PC-3 (cell line): ENCODE results near the gene UBXN10. TPM values are rescaled to one million over a fixed set of nuclear protein-coding genes. Genes with fewer than 3 reads are reported as not detected.

Experiments
- ATAC-seq: fragments of 200-7000 bp; cut with Tn5 transposase; 2 replicates; pipeline ENCODE4 v1.9.1; 2020; ENCODE audit warnings: mild to moderate bottlenecking, moderate library complexity
- BruUV-seq: library from RNA; stranded (reverse); fragments of 400-500 nt; replicated peaks from 2 replicates; lab custom pipeline; 2021; lab: Mats Ljungman, UMichigan
- CTCF ChIA-PET: fragments of 300-600 bp; sonication (Branson Sonifier 250); formaldehyde crosslinking; loops from one replicate; lab custom pipeline; 2022; ENCODE audit warnings: antibody characterized with exemption; lab: Charles Lee
- POLR2A ChIA-PET: fragments of 300-600 bp; sonication (Branson Sonifier 250); formaldehyde crosslinking; loops from one replicate; lab custom pipeline; 2022; ENCODE audit warnings: antibody characterized with exemption; ENCODE audit not compliant: unreplicated experiment; lab: Charles Lee
- DNase-seq: peaks from one replicate; pipeline ENCODE4 v3.0.0-alpha.2; 2015
- H2AFZ ChIP-seq: fragments of 300-600 bp; sonication (generic); 2 replicates; pipeline ENCODE4 v1.6.0; 2016; ENCODE audit warnings: antibody characterized with exemption, low read length
- H3F3A ChIP-seq: fragments of 300-600 bp; sonication (generic); one replicate; pipeline ENCODE4 v1.6.0; 2017; ENCODE audit warnings: antibody characterized with exemption, low read length, control low read depth, mild to moderate bottlenecking; ENCODE audit not compliant: unreplicated experiment
- H3K27ac ChIP-seq: fragments of 300-600 bp; sonication (generic); 2 replicates; pipeline ENCODE4 v1.5.1; 2016; ENCODE audit warnings: mild to moderate bottlenecking, low read length
- H3K27me3 ChIP-seq: fragments of 300-600 bp; sonication (generic); 2 replicates; pipeline ENCODE4 v1.6.1; 2016; ENCODE audit warnings: low read length, mixed read lengths
- H3K36me3 ChIP-seq: fragments of 300-600 bp; sonication (generic); 2 replicates; pipeline ENCODE4 v1.6.1; 2016; ENCODE audit warnings: low read depth, mixed run types, low read length, mixed read lengths
- H3K4me1 ChIP-seq: fragments of 300-600 bp; sonication (generic); 2 replicates; pipeline ENCODE4 v1.5.1; 2016; ENCODE audit warnings: low read length; ENCODE audit not compliant: insufficient read depth
- H3K4me2 ChIP-seq: fragments of 300-600 bp; sonication (generic); 2 replicates; pipeline ENCODE4 v1.6.0; 2016; ENCODE audit warnings: low read length
- H3K4me3 ChIP-seq: fragments of 300-600 bp; sonication (generic); 2 replicates; pipeline ENCODE4 v1.5.1; 2016; ENCODE audit warnings: mild to moderate bottlenecking, low read length, mixed read lengths
- H3K79me2 ChIP-seq: fragments of 300-600 bp; sonication (generic); 2 replicates; pipeline ENCODE4 v1.6.1; 2017; ENCODE audit warnings: low read length, mixed read lengths
- H3K9ac ChIP-seq: fragments of 300-600 bp; sonication (generic); 2 replicates; pipeline ENCODE4 v1.6.0; 2016; ENCODE audit warnings: mild to moderate bottlenecking, low read length
- H3K9me2 ChIP-seq: fragments of 300-600 bp; sonication (generic); replicated peaks from 2 replicates; pipeline ENCODE4 v1.6.1; 2016; ENCODE audit warnings: mixed run types, low read length, mixed read lengths
- H3K9me3 ChIP-seq: fragments of 300-600 bp; sonication (generic); 2 replicates; pipeline ENCODE4 v1.6.1; 2016; ENCODE audit warnings: low read length, mixed read lengths
- H4K20me1 ChIP-seq: fragments of 300-600 bp; sonication (generic); 2 replicates; pipeline ENCODE4 v1.6.1; 2016; ENCODE audit warnings: low read length, mixed read lengths
- EZH2 ChIP-seq: fragments of 300-600 bp; sonication (generic); IDR thresholded peaks from one replicate; pipeline ENCODE4 v1.6.1; 2017; ENCODE audit warnings: antibody characterized with exemption, mild to moderate bottlenecking, low read length; ENCODE audit not compliant: unreplicated experiment
- EZH2phosphoT487 ChIP-seq: fragments of 300-600 bp; sonication (generic); IDR thresholded peaks from 2 replicates; pipeline ENCODE4 v1.6.1; 2018; ENCODE audit warnings: mild to moderate bottlenecking, antibody characterized with exemption, low read length, borderline replicate concordance
- intact Hi-C: fragments of 100-400 bp; cut with micrococcal nuclease; formaldehyde crosslinking; loops from 2 replicates; pipeline ENCODE4 v1.9.0; 2023
- total RNA-seq: library from RNA; depleted of rRNA; stranded (reverse); fragments of >200 nt; gene quantifications from 2 replicates; pipeline ENCODE4 v1.2.3, GENCODE V29; 2014
- TF ChIP-seq, protein P1 (sequence below): fragments of 300-600 bp; sonication (generic); conservative IDR thresholded peaks from 2 replicates; pipeline ENCODE4 v1.5.1; 2017; ENCODE audit warnings: antibody characterized with exemption, low read depth, mild to moderate bottlenecking, low read length

The UBXN10 gene
- total RNA-seq, 1 experiment from 2014 or later, result not detected

DNA sequence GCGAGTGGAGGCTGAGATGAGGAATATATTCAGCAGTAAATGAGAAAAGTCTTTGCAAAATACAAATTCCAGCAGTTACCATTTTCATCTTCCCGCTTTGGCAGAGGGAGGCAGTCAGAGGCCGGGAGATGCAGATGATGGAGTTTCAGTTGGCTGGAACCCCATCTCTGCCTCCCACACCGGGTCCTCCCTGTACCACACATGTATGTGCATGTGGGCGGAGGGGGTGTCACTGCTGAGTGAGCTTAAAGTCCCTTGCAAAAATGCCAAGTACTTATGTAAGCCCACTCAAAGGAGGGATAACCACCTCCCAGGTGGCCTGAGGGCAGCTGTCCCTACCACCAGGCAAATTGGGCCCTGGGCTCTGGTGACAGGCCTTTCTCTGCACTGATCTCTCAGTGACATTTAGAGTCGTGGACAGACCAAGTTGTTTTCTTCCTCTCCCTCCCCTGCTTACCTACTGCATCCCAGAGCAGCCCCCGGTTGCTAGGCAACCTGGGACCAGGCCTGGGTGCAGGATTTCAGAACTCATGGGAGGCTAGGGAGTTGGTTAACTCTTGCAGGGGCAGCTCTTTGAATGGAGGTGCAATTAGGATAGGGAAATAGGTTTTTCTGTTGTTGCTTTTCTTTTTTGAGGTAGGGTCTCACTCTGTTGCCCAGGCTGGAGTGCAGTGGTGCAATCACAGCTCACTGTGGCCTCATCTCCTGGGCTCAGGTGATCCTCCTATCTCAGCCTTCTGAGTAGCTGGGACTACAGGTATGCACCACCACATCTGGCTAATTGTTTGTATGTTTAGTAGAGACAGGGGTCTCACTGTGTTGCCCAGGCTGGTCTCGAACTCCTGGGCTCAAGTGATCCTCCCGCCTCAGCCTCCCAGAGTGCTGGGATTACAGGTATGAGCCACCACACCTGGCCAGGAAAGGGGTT lies 17.1 kb upstream of the UBXN10 start:
- H4K20me1 ChIP-seq, result no peaks in the 10 kb centered on the region
- H3K9ac ChIP-seq, result no peak overlapping the region
- H3K27ac ChIP-seq, result no peak overlapping the region
- H3K9me3 ChIP-seq, result no peaks in the 10 kb centered on the region
- H3K9me2 ChIP-seq, result no peaks in the 10 kb centered on the region
- H3F3A ChIP-seq, result no peaks in the 10 kb centered on the region
- ATAC-seq, result no peak
- CTCF ChIA-PET, result no interaction called here
- no peaks in the 10 kb centered on the region for H3K79me2 ChIP-seq
- TF ChIP-seq EZH2phosphoT487 (no peak), EZH2 (no peak)
- TF ChIP-seq, protein P1, sequence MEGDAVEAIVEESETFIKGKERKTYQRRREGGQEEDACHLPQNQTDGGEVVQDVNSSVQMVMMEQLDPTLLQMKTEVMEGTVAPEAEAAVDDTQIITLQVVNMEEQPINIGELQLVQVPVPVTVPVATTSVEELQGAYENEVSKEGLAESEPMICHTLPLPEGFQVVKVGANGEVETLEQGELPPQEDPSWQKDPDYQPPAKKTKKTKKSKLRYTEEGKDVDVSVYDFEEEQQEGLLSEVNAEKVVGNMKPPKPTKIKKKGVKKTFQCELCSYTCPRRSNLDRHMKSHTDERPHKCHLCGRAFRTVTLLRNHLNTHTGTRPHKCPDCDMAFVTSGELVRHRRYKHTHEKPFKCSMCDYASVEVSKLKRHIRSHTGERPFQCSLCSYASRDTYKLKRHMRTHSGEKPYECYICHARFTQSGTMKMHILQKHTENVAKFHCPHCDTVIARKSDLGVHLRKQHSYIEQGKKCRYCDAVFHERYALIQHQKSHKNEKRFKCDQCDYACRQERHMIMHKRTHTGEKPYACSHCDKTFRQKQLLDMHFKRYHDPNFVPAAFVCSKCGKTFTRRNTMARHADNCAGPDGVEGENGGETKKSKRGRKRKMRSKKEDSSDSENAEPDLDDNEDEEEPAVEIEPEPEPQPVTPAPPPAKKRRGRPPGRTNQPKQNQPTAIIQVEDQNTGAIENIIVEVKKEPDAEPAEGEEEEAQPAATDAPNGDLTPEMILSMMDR, result no peak
- no peak overlapping the region for H3K4me2 ChIP-seq
- no peaks in the 10 kb centered on the region for H3K36me3 ChIP-seq
- H2AFZ ChIP-seq, result no peak overlapping the region
- DNase-seq, result no peak
- no TSS peak for BruUV-seq
- intact Hi-C loops, result no loop called here
- H3K4me3 ChIP-seq, result no peak overlapping the region
- POLR2A ChIA-PET, result no interaction called here
- peaks cover 45% of the 10 kb centered on the region for H3K4me1 ChIP-seq
- no peaks in the 10 kb centered on the region for H3K27me3 ChIP-seq

DNA sequence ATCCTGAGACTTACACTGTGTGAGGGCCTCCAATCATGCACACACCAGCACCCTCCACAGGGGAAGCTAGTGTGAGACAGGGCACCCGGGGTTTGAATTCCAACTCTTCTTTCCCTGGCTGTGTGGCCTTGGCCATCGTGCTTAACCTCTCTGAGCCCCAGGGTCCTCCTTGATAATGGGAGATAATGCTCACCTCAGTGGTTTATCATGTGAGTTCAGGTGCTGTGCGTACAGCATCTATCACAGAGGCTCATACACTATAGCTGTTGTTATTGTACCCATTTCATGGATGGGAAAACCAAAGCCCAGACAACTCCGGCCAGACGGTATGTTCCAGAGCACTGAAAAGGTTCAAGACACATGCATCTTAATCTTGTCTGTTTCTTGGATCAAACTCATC lies 16.0 kb upstream of the UBXN10 start:
- Histone ChIP-seq H3K4me1 (peaks cover 45% of the 10 kb centered on the region), H3K4me2 (no peak overlapping the region), H3K27me3 (no peaks in the 10 kb centered on the region), H3K4me3 (no peak overlapping the region), H2AFZ (no peak overlapping the region), H3K27ac (no peak overlapping the region), H3K79me2 (no peaks in the 10 kb centered on the region), H3K9ac (no peak overlapping the region), H4K20me1 (no peaks in the 10 kb centered on the region), H3K9me3 (no peaks in the 10 kb centered on the region), H3K9me2 (no peaks in the 10 kb centered on the region), H3F3A (no peaks in the 10 kb centered on the region), H3K36me3 (no peaks in the 10 kb centered on the region)
- ChIA-PET CTCF (interaction anchor here (0.6 kb wide), 1 partner anchor 17 kb away, joined by 3 read pairs; no protein-coding TSS in a partner anchor), POLR2A (no interaction called here)
- no peak for DNase-seq
- BruUV-seq, result no TSS peak
- no peak for ATAC-seq
- TF ChIP-seq, protein P1, result no peak
- TF ChIP-seq EZH2phosphoT487 (no peak), EZH2 (no peak)
- intact Hi-C loops, result no loop called here
